GM23338 (cell line): Measurements from ENCODE around the gene ZNF385B.

Experiments used
- CREB1 ChIP-seq: fragments of 250-450 bp; sonication (Bioruptor Pico); IDR thresholded peaks from 2 replicates; pipeline ENCODE4 v1.5.0; 2020; ENCODE audit warnings: low read depth, mild to moderate bottlenecking, moderate library complexity
- CTCF ChIP-seq, 2 experiments: fragments of 200-600 bp in 1 of 2; sonication (generic) in 1 of 2; conservative IDR thresholded peaks; 2 replicates each; pipeline versions ENCODE4 v1.5.1 to v1.6.1; 2016 to 2017; ENCODE audit warnings: antibody characterized with exemption in 2 of 2, low read depth in 2 of 2, mild to moderate bottlenecking in 2 of 2, moderate library complexity in 1 of 2
- EZH2 ChIP-seq: fragments of 200-600 bp; sonication (generic); IDR thresholded peaks from one replicate; pipeline ENCODE4 v1.8.0; 2017; ENCODE audit warnings: antibody characterized with exemption, mild to moderate bottlenecking, low read depth; ENCODE audit not compliant: unreplicated experiment
- EZH2phosphoT487 ChIP-seq: fragments of 200-600 bp; sonication (generic); IDR thresholded peaks from one replicate; pipeline ENCODE4 v1.8.1; 2018; ENCODE audit warnings: antibody characterized with exemption; ENCODE audit not compliant: unreplicated experiment
- JUNB ChIP-seq: IDR thresholded peaks from one replicate; pipeline ENCODE4 v1.6.1; 2016; ENCODE audit warnings: antibody characterized with exemption; ENCODE audit not compliant: unreplicated experiment
- NANOG ChIP-seq: IDR thresholded peaks from 2 replicates; pipeline ENCODE4 v1.6.1; 2016; ENCODE audit warnings: antibody characterized with exemption, borderline replicate concordance
- POLR2AphosphoS5 ChIP-seq: IDR thresholded peaks from 2 replicates; pipeline ENCODE4 v1.6.1; 2016; ENCODE audit warnings: antibody characterized with exemption, low read depth
- STAT1 ChIP-seq: IDR thresholded peaks from one replicate; pipeline ENCODE4 v1.6.1; 2016; ENCODE audit warnings: antibody characterized with exemption; ENCODE audit not compliant: unreplicated experiment
- ZNF114 ChIP-seq: fragments of 250-450 bp; sonication (Bioruptor Pico); IDR thresholded peaks from 2 replicates; pipeline ENCODE4 v1.5.0; 2020; ENCODE audit warnings: mild to moderate bottlenecking, moderate library complexity
- ZNF331 ChIP-seq: fragments of 250-450 bp; sonication (Bioruptor Pico); IDR thresholded peaks from 2 replicates; pipeline ENCODE4 v1.5.0; 2020; ENCODE audit warnings: low read depth, mild to moderate bottlenecking, moderate library complexity
- ZNF462 ChIP-seq: fragments of 250-450 bp; sonication (Bioruptor Pico); IDR thresholded peaks from 2 replicates; pipeline ENCODE4 v1.5.0; 2020; ENCODE audit warnings: mild to moderate bottlenecking, moderate library complexity
- TF ChIP-seq, protein P1 (sequence below): IDR thresholded peaks from one replicate; pipeline ENCODE4 v1.6.1; 2018; ENCODE audit warnings: antibody characterized with exemption; ENCODE audit not compliant: unreplicated experiment
- TF ChIP-seq, protein P2 (sequence below): IDR thresholded peaks from 2 replicates; pipeline ENCODE4 v1.6.1; 2016; ENCODE audit warnings: antibody characterized with exemption

GRCh38 chr2:179612108-179612507 lies 249.3 kb downstream of the ZNF385B start:
- TF ChIP-seq POLR2AphosphoS5, result no peak
- no peak for TF ChIP-seq CREB1 (CRISPR knock-in tag)
- TF ChIP-seq CTCF (conservative IDR thresholded peaks at IDR 0.05; ENCODE audit: low read depth in 2 of 2), result no peak
- TF ChIP-seq EZH2, result no peak
- no peak for TF ChIP-seq EZH2phosphoT487
- no peak for TF ChIP-seq ZNF462 (CRISPR knock-in tag)
- no peak for TF ChIP-seq JUNB
- TF ChIP-seq, protein P1, sequence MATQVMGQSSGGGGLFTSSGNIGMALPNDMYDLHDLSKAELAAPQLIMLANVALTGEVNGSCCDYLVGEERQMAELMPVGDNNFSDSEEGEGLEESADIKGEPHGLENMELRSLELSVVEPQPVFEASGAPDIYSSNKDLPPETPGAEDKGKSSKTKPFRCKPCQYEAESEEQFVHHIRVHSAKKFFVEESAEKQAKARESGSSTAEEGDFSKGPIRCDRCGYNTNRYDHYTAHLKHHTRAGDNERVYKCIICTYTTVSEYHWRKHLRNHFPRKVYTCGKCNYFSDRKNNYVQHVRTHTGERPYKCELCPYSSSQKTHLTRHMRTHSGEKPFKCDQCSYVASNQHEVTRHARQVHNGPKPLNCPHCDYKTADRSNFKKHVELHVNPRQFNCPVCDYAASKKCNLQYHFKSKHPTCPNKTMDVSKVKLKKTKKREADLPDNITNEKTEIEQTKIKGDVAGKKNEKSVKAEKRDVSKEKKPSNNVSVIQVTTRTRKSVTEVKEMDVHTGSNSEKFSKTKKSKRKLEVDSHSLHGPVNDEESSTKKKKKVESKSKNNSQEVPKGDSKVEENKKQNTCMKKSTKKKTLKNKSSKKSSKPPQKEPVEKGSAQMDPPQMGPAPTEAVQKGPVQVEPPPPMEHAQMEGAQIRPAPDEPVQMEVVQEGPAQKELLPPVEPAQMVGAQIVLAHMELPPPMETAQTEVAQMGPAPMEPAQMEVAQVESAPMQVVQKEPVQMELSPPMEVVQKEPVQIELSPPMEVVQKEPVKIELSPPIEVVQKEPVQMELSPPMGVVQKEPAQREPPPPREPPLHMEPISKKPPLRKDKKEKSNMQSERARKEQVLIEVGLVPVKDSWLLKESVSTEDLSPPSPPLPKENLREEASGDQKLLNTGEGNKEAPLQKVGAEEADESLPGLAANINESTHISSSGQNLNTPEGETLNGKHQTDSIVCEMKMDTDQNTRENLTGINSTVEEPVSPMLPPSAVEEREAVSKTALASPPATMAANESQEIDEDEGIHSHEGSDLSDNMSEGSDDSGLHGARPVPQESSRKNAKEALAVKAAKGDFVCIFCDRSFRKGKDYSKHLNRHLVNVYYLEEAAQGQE, result no peak
- TF ChIP-seq NANOG, result no peak
- TF ChIP-seq, protein P2, sequence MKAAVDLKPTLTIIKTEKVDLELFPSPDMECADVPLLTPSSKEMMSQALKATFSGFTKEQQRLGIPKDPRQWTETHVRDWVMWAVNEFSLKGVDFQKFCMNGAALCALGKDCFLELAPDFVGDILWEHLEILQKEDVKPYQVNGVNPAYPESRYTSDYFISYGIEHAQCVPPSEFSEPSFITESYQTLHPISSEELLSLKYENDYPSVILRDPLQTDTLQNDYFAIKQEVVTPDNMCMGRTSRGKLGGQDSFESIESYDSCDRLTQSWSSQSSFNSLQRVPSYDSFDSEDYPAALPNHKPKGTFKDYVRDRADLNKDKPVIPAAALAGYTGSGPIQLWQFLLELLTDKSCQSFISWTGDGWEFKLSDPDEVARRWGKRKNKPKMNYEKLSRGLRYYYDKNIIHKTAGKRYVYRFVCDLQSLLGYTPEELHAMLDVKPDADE, result no peak
- TF ChIP-seq STAT1, result no peak
- no peak for TF ChIP-seq ZNF331
- TF ChIP-seq ZNF114 (CRISPR knock-in tag), result no peak
